Mesothelial cell of epicardium (in vitro differentiated cells): ENCODE data around the gene PXK. TPM values are rescaled to one million over a fixed set of nuclear protein-coding genes. Genes with fewer than 3 reads are reported as not detected.

Experiments used
- DNase-seq, 2 experiments: peaks; one replicate each; pipeline ENCODE4 v3.0.0; 2021; ENCODE audit warnings: low spot score in 2 of 2; ENCODE audit not compliant: unreplicated experiment in 2 of 2
- H3K27ac Mint-ChIP-seq: 2 replicates; pipeline ENCODE4 v1.8.0; 2021; ENCODE audit warnings: mixed read lengths
- H3K27me3 Mint-ChIP-seq: 2 replicates; pipeline ENCODE4 v1.8.0; 2021; ENCODE audit warnings: low read depth, mixed read lengths
- H3K36me3 Mint-ChIP-seq: 2 replicates; pipeline ENCODE4 v1.8.0; 2021; ENCODE audit warnings: mixed read lengths
- H3K4me1 Mint-ChIP-seq: 2 replicates; pipeline ENCODE4 v1.8.0; 2021; ENCODE audit warnings: mixed read lengths
- H3K4me3 Mint-ChIP-seq: 2 replicates; pipeline ENCODE4 v1.8.0; 2021; ENCODE audit warnings: mild to moderate bottlenecking, moderate library complexity, mixed read lengths
- H3K9me3 Mint-ChIP-seq: 2 replicates; pipeline ENCODE4 v1.8.0; 2021; ENCODE audit warnings: mixed read lengths
- total RNA-seq: library from RNA; stranded (reverse); gene quantifications from 3 replicates; pipeline ENCODE4 v1.2.1, GENCODE V29; 2021
- TF ChIP-seq, protein P1 (sequence below): fragments of 200-600 bp; sonication (generic); IDR thresholded peaks from one replicate; pipeline ENCODE4 v1.5.0; 2021; ENCODE audit warnings: antibody characterized with exemption; ENCODE audit not compliant: unreplicated experiment

Gene PXK
- total RNA-seq, 1 donor from 2014 or later, result 15.9 TPM

DNA sequence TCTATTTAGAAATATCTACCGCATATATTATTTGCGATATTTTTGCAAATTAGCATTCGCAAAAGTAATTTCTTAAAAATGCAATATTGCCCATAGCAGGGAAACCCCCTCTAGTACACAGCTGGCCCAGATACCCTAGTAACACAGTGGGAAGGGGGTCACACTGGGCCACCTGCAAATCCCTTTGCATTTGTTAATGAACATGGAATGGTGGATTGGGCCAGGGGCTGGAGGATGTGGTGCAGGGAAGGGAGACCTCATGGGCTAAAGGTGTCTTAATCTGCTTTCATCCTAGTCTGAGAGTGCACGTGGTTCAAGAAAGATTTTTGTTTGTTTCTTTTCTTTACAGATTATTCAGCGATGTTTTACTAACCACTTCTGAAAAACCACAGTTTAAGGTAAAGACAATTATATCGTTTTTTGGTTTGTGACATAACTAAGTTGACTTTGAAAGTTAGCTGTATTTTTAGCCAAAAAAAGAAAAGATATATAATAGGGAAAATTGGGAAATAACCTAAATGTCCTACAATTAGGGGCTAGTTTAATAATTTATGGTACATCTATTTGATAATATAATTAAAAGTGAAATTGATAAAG, 70.9 kb downstream of the PXK start:
- H3K9me3 Mint-ChIP-seq, result peaks cover 5% of the 10 kb centered on the region
- H3K27ac Mint-ChIP-seq, result no peak overlapping the region
- H3K4me1 Mint-ChIP-seq, result no peaks in the 10 kb centered on the region
- no peak for DNase-seq
- H3K36me3 Mint-ChIP-seq, result peaks cover 11% of the 10 kb centered on the region
- H3K27me3 Mint-ChIP-seq, result no peaks in the 10 kb centered on the region
- no peak overlapping the region for H3K4me3 Mint-ChIP-seq
- TF ChIP-seq, protein P1, sequence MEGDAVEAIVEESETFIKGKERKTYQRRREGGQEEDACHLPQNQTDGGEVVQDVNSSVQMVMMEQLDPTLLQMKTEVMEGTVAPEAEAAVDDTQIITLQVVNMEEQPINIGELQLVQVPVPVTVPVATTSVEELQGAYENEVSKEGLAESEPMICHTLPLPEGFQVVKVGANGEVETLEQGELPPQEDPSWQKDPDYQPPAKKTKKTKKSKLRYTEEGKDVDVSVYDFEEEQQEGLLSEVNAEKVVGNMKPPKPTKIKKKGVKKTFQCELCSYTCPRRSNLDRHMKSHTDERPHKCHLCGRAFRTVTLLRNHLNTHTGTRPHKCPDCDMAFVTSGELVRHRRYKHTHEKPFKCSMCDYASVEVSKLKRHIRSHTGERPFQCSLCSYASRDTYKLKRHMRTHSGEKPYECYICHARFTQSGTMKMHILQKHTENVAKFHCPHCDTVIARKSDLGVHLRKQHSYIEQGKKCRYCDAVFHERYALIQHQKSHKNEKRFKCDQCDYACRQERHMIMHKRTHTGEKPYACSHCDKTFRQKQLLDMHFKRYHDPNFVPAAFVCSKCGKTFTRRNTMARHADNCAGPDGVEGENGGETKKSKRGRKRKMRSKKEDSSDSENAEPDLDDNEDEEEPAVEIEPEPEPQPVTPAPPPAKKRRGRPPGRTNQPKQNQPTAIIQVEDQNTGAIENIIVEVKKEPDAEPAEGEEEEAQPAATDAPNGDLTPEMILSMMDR, result no peak

DNA sequence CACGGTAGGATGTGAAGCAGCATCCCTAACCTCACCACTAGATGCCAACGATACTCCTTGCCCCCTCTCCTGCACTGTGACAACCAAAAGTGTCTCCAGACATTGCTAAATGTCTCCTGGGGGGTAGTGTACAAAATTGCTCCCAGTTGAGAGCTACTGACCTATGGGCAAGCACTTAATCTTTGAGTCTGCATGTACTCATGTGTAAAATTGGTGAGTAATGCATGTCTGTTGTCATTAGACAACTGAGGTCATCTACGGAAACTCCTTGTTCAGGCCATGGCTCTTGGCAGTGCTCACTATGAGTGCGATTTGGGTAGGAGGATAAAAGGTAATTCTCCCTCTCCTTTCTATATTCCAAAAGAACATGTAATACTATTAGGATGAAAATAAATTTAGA, 71.7 kb downstream of the PXK start:
- DNase-seq, result no peak
- TF ChIP-seq, protein P1, result no peak
- no peak overlapping the region for H3K4me3 Mint-ChIP-seq
- H3K27me3 Mint-ChIP-seq, result no peaks in the 10 kb centered on the region
- peaks cover 5% of the 10 kb centered on the region for H3K9me3 Mint-ChIP-seq
- H3K4me1 Mint-ChIP-seq, result no peaks in the 10 kb centered on the region
- peaks cover 16% of the 10 kb centered on the region for H3K36me3 Mint-ChIP-seq
- H3K27ac Mint-ChIP-seq, result no peak overlapping the region

DNA sequence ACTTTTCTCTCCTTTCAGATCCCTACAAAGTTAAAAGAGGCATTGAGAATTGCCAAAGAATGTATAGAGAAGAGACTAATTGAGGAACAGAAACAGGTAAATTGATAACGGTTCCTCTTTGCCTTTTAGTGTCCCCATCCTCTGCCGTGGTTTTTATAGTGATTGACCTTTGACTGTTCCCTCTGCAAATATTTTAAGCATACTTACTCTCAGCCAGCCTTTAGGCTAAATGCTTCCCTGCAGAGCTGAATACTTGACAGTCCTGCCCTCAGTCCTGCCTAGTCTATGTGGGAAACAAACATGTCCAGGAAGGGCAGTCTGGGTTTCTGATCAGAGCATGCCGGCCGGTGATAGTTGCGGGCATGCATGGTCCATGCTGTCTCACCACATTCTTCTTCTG, 76.2 kb downstream of the PXK start:
- DNase-seq, result no peak
- Mint-ChIP-seq H3K27ac (no peak overlapping the region), H3K4me3 (no peak overlapping the region), H3K9me3 (peaks cover 5% of the 10 kb centered on the region), H3K4me1 (no peaks in the 10 kb centered on the region), H3K36me3 (peaks cover 16% of the 10 kb centered on the region), H3K27me3 (no peaks in the 10 kb centered on the region)
- TF ChIP-seq, protein P1, result no peak

DNA sequence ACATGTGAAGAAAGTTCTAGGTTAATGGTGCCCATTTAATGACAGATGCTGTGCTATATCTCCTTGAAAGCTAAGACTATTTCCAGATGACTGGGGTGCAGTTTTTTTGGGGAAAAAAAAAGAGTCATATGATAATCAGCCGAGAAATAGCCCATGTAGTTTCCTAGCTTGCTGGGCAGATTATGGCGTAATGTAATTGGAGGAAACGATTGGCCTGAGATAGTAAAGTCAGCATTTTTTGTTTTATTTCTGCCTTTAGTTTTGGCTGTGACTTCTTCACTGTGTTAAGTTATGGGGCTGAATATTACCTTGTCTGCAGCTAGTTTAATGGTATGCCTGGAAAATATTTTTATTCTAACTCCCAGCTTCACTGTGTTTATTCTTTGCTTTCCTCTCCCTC, 77.0 kb downstream of the PXK start:
- TF ChIP-seq, protein P1, result no peak
- peaks cover 7% of the 10 kb centered on the region for H3K4me1 Mint-ChIP-seq
- H3K9me3 Mint-ChIP-seq, result peaks cover 5% of the 10 kb centered on the region
- no peaks in the 10 kb centered on the region for H3K27me3 Mint-ChIP-seq
- H3K4me3 Mint-ChIP-seq, result no peak overlapping the region
- no peak overlapping the region for H3K27ac Mint-ChIP-seq
- H3K36me3 Mint-ChIP-seq, result peaks cover 16% of the 10 kb centered on the region
- DNase-seq, result no peak

DNA sequence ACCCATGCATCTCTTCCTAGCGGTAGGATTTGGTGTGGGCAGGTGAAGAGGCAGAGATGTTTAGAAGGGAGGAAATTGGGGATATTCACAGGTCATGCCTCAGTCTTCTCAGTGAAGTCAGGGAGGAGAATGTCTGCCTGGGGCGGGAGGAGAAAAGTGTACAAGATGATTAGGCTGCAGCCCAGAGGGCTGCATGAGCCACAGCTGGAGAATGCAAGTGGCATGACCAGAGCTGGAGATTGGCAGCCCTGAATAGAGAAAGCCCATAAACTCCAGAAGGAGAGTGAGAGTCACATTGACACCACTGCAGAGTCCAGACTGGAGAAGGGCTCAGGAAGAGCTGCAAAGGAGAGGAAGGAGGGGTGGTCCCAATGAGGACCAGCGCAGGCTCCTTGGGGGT, 78.3 kb downstream of the PXK start:
- peaks cover 16% of the 10 kb centered on the region for H3K36me3 Mint-ChIP-seq
- TF ChIP-seq, protein P1, result no peak
- H3K27me3 Mint-ChIP-seq, result no peaks in the 10 kb centered on the region
- peaks cover 5% of the 10 kb centered on the region for H3K9me3 Mint-ChIP-seq
- peaks cover 10% of the 10 kb centered on the region for H3K4me1 Mint-ChIP-seq
- H3K27ac Mint-ChIP-seq, result no peak overlapping the region
- no peak overlapping the region for H3K4me3 Mint-ChIP-seq
- DNase-seq, result no peak
